ENCODE measurements around the gene CREB3.

The CREB3 gene

DNA sequence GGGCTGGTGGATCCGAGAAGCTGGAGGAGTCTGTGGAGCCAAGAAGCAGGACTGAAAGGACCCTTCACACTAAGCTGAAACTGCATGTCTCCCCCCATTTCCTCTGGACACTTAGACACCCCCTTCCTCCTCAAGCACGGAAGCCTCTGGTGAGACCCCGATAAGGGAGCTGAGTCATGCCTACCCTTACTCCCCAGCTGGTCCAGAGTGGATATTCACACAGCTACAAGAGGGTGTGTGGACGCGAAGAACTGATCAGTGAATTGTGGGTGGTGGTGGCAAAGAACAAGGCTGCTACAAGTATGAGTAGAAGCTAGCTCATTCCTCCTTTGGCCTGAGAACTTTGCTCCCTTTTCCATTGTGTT lies 4.8 kb upstream of the CREB3 start:
- DNase-seq (ENCODE audit: low read depth), result no peak

- peak; percentile 86 for DNase-seq (ENCODE audit: low read depth)
These were observed 4.2 kb upstream of the CREB3 start for GRCh38 chr9:35728041-35728971.

GRCh38 chr9:35729101-35729500 lies 3.4 kb upstream of the CREB3 start:
- no peak for DNase-seq (ENCODE audit: low read depth)

GRCh38 chr9:35729700-35730485 lies 2.6 kb upstream of the CREB3 start:
- peak; percentile 76 for DNase-seq (ENCODE audit: low read depth)

- DNase-seq (ENCODE audit: low read depth), result no peak
These were observed 2.0 kb upstream of the CREB3 start for GRCh38 chr9:35730486-35730854.

- no peak for DNase-seq (ENCODE audit: low read depth)
These were observed 866 bp upstream of the CREB3 start for GRCh38 chr9:35731415-35732184.

- peak; percentile 38 for DNase-seq (ENCODE audit: low read depth)
These were observed 505 bp downstream of the CREB3 start for GRCh38 chr9:35732800-35733541.

GRCh38 chr9:35734096-35734495 lies 1.6 kb downstream of the CREB3 start:
- DNase-seq (ENCODE audit: low read depth), result no peak

- DNase-seq (ENCODE audit: low read depth), result peak; percentile 72
These were observed 3.8 kb downstream of the CREB3 start for GRCh38 chr9:35736201-35736633.

- no peak for DNase-seq (ENCODE audit: low read depth)
These were observed 4.7 kb downstream of the CREB3 start for GRCh38 chr9:35737143-35737542.

- DNase-seq (ENCODE audit: low read depth), result no peak
These were observed 5.7 kb downstream of the CREB3 start for GRCh38 chr9:35738186-35738585.

DNA sequence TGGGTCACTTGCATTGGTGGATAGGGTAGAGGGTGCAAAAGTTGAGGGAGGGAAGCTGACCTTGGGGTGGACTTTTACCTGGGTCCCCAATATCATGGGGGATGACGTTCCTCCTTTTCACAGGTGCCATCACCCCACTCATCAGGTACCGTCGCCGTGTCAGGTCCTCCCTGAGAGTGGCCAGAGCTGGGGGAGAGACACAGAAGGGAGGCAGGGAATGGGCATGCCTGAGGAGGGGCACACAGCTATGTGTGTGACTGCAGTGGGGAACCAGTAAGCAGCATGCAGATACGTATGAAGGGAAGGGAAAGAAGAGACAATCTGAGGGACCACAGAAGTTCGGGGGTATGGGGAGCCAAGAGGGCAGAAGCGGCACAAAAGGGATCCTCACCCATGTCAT lies 6.5 kb downstream of the CREB3 start:
- DNase-seq (ENCODE audit: low read depth), result no peak

DNA sequence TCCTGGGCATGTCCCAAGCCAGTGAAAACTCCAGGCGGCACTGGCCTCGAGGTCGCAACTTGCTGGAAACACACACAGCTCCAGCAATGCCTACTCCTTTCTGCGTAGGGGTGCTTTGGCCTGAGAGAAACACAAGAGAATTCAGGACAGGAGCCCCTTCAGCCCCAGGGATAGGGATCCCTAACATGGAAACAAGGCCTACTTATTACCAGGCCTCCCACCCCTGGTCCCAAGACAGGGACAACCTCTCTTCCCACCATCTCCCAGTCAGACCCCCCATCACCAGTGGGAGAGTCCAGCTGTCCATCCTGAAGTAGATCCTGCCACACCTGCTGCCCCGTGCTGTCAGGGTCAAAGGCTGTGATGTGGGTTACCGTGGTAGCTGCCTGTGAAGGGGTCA lies 7.8 kb downstream of the CREB3 start:
- no peak for DNase-seq (ENCODE audit: low read depth)

DNA sequence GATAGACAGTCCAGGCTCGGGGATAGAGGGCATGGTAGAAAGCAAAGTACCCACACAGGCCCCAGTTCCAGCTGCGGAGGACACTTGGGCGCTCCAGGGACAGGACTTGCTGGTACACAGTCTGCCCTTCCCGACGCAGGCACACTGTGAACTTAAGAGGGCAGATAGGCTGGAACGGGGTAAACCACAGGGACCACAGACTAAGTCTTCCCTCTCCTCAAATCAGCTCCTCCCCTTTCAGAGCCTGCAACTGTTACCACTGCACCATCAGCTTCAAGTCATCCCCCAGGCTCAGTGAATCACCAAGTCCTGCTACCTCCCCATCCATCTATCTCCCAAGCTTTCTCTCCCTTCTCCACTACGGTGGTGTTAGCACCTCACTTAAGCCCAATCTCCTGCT lies 9.3 kb downstream of the CREB3 start:
- DNase-seq (ENCODE audit: low read depth), result no peak

DNA sequence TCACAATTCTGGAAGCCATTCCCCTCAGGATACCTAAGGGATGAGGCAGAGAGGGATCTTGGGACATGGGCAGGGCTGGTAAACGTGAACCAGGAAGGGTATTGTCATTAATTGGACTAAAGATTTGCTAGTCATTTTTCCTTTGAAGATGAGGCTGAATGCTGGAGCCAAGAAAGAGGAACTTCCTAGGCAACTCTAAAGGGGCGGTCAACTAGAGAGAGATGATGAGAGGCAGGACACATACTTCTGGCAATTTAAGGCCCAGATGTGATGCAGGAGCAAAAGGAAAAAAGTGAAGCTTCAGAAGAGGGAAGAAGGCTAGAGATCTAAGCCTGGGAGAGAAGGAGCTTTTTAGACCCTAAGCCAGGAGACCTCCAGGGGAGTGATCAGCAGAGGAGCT lies 11.0 kb downstream of the CREB3 start:
- no peak for DNase-seq (ENCODE audit: low read depth)

GRCh38 chr9:35743880-35744518 lies 11.5 kb downstream of the CREB3 start:
- no peak for DNase-seq (ENCODE audit: low read depth)

DNA sequence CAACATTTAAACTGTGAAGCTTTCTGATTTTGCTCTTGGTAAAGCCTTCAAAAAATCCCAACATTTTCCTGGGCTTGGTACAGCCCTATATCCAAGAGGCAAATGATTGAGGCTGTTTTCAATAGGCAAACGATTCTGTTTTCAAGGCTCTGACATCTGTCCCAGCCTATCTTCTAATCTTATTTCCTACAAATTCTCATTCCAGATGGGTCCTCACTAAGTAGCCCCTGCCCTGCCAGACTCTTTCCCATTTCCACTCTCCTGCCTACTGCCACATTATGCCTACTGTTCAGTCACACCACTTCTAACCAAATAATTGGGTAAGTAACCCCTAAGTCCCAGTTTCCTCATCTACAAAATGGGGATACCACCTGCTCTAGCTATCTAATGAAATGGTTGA lies 13.1 kb downstream of the CREB3 start:
- DNase-seq (ENCODE audit: low read depth), result no peak

DNA sequence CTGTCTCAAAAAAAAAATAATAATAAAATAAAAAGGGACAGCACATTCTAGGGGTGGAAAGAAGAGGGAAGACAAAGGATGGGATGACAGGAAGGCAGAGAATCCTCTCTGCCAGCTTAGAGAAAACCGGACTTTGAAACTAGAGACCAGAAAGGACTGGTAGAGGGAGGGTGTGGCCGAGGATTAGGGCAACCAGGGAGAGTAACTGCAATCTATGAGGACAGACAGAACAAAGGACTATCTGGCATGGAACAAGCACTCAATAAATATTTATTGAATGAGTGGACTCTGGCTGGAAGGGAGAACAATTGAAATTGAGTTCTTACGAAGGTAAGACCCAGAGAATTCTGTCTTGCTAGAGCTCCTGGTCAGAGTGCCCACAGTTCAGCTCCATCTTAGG lies 14.1 kb downstream of the CREB3 start:
- DNase-seq (ENCODE audit: low read depth), result no peak

GRCh38 chr9:35748242-35748857 lies 15.9 kb downstream of the CREB3 start:
- DNase-seq (ENCODE audit: low read depth), result no peak

GRCh38 chr9:35748858-35749514 lies 16.5 kb downstream of the CREB3 start, which contains the start of the genes GBA2 and RGP1:
TSS of gene GBA2 (minus strand) at chr9:35749228. CDS start at chr9:35748704, 524 bp downstream.
TSS of gene RGP1 (plus strand) at chr9:35749287. CDS start at chr9:35749756, 469 bp downstream.
- peak; percentile 67 for DNase-seq (ENCODE audit: low read depth)
